Hepatocyte (in vitro differentiated cells): Measurements from ENCODE around the gene MLKL.

Experiments
- EZH2 ChIP-seq: fragments of 200-600 bp; sonication (generic); IDR thresholded peaks from 2 replicates; pipeline ENCODE4 v1.6.1; 2016; ENCODE audit warnings: antibody characterized with exemption, mild to moderate bottlenecking, borderline replicate concordance
- EZH2phosphoT487 ChIP-seq: fragments of 200-600 bp; sonication (generic); IDR thresholded peaks from one replicate; pipeline ENCODE4 v1.6.1; 2018; ENCODE audit warnings: antibody characterized with exemption, mild to moderate bottlenecking, low read depth, moderate library complexity; ENCODE audit not compliant: unreplicated experiment, severe bottlenecking
- TF ChIP-seq, protein P1 (sequence below): fragments of 200-600 bp; sonication (generic); IDR thresholded peaks from 2 replicates; pipeline ENCODE4 v1.5.1; 2016; ENCODE audit warnings: antibody characterized with exemption, mild to moderate bottlenecking; ENCODE audit not compliant: poor library complexity

DNA sequence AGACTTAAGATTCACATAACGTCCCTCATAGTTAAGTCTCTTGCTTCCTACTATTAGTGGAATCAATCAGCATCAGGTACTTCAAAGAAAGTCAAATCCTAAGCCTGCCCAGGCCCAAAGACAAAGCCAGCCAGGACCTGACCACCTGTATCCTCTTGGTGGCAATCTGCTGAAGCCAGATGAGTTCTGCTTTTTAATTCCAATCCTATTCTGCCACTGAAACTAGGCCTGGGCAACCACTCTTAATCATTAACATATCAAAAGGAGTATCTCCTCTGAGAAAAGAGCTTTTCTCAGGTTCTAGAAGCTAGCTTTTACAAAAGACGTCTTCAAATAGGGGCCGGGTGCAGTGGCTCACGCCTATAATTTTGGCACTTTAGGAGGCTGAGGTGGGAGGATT lies 78.7 kb downstream of the MLKL start:
- TF ChIP-seq EZH2phosphoT487 (no peak), EZH2 (no peak)
- TF ChIP-seq, protein P1, sequence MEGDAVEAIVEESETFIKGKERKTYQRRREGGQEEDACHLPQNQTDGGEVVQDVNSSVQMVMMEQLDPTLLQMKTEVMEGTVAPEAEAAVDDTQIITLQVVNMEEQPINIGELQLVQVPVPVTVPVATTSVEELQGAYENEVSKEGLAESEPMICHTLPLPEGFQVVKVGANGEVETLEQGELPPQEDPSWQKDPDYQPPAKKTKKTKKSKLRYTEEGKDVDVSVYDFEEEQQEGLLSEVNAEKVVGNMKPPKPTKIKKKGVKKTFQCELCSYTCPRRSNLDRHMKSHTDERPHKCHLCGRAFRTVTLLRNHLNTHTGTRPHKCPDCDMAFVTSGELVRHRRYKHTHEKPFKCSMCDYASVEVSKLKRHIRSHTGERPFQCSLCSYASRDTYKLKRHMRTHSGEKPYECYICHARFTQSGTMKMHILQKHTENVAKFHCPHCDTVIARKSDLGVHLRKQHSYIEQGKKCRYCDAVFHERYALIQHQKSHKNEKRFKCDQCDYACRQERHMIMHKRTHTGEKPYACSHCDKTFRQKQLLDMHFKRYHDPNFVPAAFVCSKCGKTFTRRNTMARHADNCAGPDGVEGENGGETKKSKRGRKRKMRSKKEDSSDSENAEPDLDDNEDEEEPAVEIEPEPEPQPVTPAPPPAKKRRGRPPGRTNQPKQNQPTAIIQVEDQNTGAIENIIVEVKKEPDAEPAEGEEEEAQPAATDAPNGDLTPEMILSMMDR: no peak
